ENCODE data around the gene FXYD3.

The FXYD3 gene, protein sequence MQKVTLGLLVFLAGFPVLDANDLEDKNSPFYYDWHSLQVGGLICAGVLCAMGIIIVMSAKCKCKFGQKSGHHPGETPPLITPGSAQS

DNA sequence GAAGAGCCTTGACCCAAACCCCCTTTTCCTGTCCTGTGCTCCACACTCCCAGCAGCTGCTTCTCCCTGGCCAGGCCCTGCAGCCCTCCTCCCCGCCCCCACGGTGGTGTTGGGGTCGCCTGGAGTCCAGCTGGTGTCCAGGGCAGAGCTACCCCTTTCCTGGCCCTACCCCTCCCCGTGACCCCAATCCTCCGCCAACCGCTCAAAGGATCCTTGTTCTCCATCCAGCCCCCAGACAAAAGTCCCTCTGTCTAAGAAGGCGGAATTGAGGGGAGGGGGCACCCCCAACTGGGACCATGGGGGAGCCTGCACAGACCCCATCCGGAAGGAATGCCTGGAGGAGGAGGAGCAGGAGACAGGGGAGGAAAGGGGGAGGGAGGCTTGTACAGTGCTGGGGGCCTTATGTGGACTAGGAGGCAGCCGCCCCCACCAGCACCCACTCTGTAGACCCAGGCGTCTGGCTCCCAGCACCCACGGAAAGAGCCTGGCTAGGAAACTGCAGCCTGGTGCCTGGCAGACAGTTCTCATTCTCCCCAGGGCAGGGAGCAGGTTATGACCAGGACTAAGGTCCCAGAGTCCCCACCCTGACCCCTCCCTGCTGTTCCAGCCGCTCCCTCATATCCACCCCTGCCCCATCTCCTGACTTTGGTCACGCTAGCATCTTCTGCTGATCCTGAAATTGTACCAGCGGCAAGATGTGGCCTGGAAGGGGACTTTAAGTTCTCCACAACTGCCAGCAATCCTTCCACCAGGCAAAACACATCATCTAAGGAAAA lies at the start of gene FXYD3:
FXYD3 (plus strand) TSS at position 647 of the 775 bp plus-strand sequence. CDS start 3,554 bp downstream, outside the sequence.
- DNase-seq (ENCODE audit: low read depth) = no peak

DNA sequence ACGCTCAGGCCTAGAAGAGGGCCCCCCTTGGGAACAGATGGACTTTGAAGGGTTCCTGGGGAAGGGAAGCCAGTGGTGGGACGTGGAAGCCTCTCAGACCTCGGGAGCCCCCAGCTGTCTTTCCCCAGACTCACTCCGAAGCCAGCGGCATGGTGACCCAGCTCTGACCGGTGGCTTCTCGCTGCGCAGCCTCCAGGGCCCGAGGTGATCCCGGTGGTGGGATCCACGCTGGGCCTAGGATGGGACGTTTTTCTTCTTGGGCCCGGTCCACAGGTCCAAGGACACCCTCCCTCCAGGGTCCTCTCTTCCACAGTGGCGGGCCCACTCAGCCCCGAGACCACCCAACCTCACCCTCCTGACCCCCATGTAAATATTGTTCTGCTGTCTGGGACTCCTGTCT lies 49.5 kb upstream of the FXYD3 start:
- DNase-seq (ENCODE audit: low read depth) = no peak

DNA sequence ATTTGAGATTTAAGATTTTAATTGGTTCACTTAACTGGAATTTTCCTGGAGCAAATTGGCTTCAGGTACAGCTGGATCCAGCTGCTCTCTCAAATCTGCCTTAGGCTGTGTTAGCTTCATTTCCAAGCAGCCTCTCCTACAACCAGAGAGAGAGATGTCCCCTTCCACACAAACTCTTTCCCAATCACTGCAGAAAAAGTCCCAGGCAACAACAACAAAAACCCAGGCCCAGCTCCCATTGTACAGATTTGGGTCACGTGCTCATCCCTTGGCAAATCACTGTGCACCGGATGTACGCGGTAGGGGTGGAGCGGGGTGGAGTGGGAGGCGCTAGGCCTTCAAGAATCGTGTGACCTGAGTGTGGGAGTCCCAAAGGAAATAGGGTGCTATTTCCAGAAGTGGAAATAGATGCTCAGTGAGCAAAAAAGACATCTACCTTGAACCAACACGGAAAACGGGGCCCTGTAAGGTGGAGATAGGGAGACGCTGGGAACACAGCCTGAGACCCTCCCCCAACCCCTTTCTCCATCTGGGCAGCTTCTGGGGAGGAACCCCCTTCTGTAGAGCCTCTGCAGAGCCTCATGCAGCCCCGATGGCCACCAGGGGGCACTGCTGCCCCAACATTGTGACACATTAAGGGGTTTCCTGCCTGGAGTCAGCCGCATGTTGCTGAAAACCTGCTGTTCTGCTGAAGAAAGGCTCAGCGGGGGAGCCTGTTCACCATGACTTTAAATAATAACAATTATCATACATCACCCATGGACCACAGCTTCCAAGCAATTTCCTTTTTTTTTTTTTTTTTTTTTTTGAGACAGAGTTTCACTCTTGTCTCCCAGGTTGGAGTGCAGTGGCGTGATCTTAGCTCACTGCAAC lies 48.7 kb upstream of the FXYD3 start:
- DNase-seq (ENCODE audit: low read depth) = peak; percentile 84

DNA sequence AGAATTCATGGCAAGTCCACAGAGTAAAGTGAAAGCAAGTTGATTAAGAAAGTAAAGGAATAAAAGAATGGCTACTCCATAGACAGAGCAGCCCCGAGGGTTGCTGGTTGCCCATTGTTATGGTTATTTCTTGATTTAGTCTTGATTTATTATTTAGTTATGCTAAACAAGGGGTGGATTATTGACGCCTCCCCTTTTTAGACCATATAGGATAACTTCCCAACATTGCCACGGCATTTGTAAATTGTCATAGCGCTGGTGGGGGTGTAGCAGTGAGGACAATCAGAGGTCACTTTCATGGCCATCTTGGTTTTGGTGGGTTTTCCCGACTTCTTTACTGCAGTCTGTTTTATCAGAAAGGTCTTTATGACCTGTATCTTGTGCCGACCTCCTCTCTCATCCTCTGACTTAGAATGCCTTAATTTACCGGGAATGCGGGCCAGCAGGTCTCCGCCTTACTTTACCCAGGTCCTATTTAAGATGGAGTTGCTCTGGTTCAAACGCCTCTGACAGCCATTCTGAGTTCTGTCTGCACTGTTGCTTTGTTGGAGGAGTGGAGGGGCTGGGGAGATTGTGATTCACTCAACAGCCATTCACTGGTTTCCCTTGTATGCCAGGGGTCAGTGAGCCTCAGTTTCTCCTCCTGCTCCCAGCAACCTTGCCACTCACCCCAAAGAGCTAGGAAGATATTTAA lies 46.5 kb upstream of the FXYD3 start:
- DNase-seq (ENCODE audit: low read depth) = no peak

DNA sequence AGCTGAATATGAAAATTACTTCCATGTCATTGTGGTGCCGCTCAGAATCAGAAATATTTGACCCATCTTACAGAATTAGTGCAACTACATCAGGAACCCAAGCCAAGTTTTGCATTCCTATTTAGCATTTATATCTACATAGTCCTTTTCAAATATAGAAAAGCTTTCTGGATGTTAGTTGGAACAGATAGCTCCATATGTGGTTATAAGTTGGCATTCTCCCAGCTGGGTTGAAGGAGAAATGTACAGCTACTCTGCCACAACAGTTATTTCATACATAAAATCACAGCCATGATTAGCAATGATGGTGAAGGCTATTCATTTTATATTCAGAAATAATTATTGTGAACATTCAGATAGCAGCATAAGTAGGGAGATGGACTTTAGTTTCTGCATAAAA lies 45.9 kb upstream of the FXYD3 start:
- DNase-seq (ENCODE audit: low read depth) = no peak

DNA sequence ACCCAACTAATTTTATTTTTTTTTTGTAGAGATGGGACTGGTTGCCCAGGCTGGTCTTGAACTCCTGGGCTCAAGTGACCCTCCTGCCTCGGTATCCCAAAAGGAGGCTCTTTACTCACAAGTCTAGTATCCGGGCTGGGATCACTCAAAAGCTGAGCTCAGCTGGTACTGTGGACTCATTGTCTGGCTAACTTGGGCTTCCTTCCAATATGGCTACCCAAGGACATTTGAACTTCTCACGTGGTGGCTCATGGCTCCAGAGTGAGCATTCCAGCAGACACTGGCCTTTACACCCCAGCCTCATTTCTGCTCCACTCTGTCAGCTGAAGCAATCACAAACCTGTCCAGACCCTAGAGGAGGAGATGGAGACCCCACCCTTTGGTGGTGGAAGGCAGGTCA lies 45.2 kb upstream of the FXYD3 start:
- DNase-seq (ENCODE audit: low read depth) = no peak

DNA sequence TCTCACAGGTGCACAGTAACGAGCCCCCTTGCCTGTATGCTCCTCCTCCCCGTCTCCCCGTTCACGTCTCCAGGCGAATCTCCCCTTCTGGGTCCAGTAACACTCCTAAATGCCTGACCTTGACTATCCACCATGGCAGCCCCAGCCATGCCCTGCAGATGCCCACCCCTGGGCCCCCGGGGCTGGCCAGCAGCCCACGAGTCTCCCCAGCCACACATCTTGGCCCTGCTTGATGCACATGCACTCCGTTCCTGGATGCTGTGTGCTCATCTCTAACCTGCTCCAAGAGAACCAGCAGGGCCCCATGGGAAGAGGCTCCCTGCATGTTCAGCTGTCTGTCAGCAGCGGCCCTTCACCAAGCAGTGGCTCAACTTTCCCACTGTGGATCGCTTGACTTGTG lies 42.1 kb upstream of the FXYD3 start:
- DNase-seq (ENCODE audit: low read depth) = no peak

DNA sequence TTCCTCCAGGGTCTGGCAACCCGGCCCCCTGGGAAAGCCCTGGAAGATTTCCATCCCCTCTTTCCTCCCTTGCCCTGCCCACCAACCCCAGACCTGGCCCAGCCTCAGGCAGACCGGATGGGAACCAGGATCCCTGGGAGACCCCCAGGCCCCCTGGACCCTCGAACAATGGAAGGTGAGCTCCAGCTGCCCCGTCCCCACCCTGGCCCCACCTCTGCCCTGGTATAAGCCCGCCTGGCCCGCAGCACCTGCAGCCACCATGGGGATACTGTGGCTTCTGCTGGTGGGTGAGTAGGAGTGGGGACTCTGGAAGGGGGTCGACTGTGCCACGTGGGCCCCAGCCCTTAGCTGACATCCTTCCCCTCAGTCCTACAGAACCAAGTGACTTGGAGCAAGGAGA lies 41.7 kb upstream of the FXYD3 start:
- DNase-seq (ENCODE audit: low read depth) = no peak

DNA sequence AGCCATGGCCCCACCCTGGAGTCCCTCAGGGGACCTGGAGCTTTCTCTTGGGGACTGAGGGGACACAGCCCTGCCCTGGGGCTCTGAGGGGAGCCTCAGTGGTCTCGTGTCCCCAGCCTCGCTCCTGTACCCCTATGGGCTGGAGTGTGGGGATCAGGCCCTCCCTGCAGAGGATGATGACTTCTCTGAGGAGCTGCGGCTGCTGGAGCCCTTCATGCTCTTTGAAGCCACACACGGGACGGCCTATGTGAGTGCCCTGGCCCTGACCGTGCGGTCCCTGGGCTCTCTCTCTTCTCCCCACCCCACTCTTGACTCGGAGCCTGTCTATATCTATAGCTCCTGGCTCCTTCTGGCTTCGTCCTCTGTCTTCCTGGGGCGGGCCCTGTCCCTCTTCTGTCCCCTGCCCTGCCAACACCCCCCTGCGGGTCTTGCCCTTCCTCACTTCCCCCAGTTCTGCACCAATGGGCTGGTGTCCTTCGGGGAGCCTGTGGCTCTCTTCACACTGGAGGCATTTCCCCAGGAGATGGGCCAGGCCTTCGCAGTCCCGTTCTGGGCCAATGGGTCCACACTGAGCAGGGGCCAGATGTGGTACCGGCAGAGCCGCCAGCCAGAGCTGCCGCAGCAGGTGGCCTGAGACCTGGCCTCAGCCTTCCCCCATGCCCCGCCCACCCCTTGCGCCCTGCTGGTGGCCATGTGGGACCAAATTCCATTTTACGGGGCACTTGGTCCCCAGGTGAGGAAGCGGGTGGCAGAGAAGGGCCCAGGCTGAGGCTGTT lies 41.0 kb upstream of the FXYD3 start:
- no peak for DNase-seq (ENCODE audit: low read depth)

DNA sequence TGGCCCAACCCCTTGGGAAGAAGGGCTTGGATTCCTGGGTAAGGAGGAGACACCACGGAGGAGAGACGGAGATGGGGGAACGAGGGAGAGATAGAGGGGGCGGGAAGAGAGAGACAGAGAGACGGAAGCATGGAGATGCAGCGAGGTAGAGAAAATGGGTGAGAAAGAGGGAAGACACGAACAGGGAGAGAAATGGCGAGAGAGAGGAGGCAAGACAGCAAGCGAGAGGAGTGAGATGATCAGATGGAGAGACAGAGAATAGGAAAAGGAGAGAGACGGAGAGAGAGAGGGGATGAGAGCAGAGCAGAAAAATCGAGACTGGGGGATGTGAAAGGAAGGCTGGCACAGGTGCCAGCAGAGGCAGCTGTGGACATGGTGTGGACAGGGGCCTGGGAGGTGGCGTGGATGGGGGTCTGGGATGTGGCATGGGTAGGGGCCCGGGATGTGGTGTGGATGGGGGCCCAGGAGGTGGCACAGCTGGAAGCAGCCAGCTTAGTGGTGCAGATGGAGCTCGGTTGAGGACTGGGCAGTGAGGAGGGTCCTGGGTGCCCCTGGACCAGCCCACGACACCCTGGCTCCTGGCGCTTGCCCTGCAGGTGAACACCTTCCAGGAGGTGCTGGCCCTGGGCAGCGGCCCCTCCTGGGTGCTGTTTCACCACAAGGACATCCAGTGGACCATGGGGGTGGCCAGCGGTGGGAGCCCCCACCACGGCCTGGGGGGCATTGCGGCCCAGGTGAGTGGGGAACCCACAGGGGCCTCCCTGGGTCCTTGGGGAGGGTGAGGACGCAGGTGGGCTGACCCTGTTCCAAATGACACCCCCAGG lies 40.2 kb upstream of the FXYD3 start:
- no peak for DNase-seq (ENCODE audit: low read depth)

DNA sequence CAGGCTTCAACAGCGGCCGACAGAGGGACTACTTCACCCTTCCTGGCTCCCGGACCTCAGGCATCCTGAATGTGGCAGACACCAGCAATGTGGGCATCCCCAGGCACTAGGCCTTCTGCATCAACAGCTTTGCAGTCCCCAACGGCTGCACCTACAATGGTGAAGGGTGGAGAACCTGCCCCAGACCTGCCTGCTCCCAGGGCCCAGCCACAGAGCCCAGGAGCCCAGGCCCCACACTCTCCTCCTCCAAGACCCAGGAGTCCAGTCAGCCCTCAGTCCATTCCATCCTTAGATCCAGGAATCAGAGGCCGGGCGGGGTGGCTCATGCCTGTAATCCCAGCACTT lies 39.6 kb upstream of the FXYD3 start:
- no peak for DNase-seq (ENCODE audit: low read depth)

DNA sequence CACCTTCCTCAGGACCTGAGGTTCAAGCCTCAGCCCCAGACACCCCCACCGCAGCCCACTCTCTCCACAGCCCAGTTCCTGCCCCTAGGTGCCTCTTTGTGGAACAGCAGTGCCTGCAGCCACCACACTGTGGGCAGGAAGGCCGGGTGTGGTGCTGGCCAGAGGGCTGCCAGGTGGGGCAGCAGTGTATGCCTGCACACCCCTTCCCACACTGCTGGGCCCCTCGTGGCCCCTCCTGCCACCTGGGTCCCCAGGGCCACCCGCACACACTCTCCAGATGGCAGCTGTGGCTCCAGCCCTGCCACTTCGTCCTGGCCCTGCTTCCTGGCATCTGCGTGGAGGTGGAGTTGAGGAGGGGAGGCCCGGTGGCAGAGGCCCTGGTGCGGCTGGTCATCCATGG lies 39.0 kb upstream of the FXYD3 start:
- no peak for DNase-seq (ENCODE audit: low read depth)

DNA sequence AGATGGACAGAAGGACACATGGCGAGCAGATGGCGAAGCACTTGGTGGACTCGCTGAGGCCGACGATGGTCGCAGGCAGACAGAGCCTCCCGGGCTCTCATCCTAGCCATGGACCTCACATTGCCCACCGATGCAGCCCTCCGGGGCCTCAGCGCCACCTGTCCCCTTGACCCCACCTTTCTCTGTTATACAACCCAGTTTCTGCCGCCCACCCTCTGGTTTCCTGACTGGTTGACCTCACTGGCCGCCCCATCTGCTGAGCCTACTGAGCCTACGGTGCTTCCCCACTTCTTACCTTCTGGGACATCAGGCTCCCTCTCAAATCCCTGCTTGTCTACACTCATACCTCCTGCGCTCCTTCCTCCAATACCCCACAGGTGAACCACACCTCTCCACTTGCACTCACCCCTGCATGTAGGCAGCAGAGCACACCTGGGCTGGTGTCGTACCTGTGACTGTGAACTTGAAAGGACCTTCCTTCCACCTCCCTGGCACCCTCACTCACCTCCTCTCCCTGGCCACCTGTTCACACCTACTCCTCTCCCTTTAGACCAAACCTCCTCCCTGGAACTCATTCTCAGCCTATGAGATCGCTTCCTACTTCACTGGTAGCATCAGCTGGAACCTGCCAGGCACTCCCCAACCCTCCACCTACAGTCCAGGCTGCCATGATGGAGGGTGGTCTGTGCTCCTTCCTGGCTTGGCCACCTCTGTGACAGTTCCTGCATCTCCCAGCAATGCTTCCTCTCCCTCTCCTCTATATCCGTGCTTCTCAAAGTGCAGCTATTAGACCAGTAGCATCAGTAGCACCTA lies 38.0 kb upstream of the FXYD3 start:
- no peak for DNase-seq (ENCODE audit: low read depth)

DNA sequence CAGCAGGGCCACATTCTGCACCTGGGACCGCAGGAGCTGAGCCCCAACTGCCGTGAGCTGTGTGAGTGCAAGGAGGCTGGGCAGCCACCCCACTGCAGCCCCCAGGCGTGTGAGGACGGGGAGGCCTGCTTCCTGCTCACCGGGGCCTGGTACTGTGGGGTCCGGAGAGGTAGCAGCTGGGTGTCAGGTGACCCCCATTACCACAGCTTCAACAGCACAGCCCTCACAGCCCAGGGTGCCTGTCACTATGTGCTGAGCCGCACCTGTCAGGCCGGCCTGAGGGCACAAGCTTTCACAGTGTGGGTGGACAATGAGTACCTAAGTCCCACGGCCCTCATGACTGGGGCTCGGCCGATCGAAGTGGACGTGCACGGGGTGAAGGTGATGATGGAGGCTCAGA lies 35.8 kb upstream of the FXYD3 start:
- DNase-seq (ENCODE audit: low read depth) = no peak

DNA sequence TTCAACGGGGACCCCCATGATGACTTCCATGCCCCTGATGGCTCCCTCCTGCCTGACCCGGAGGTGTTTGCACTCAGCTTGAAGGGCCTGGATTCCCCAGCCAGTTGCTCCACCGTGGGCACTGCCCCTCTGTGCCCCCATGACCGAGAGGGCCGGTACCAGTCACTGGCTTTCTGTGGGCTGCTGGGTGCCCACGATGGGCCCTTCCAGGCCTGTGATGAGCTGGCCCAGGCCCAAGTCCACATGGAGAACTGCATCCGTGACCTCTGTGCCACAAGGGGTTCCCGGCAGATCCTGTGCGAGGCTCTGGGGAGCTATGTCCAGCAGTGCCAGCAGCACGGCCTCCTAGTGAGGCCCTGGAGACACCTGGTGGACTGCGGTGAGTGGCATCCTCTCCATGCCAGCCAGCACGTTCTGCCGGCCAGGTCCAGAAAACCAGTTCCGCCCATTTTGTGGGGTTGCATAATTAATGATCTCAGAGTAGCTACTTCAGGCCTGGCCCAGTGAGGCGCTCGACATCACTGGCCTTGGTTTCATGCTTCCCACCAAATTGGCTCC lies 34.9 kb upstream of the FXYD3 start:
- DNase-seq (ENCODE audit: low read depth) = no peak

DNA sequence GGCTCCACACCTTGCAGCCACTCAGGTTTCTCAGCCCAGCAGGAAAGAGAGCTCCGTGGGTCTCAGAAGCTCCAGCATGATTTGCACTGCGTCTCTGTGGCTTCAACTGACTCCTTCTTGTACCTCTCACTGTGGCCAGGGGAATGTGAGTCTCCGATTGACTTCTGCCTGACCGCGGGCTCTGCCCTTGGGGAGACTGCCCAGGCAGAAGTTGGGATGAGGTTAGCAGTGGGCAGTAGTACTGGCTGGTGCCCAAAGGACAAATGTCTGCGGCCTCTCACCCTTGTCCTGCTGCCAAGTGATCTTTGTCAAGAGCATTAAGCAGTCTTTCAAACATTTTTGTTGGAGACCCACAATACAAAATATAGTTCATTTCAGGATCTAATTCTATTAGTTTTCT lies 34.4 kb upstream of the FXYD3 start:
- DNase-seq (ENCODE audit: low read depth) = no peak

DNA sequence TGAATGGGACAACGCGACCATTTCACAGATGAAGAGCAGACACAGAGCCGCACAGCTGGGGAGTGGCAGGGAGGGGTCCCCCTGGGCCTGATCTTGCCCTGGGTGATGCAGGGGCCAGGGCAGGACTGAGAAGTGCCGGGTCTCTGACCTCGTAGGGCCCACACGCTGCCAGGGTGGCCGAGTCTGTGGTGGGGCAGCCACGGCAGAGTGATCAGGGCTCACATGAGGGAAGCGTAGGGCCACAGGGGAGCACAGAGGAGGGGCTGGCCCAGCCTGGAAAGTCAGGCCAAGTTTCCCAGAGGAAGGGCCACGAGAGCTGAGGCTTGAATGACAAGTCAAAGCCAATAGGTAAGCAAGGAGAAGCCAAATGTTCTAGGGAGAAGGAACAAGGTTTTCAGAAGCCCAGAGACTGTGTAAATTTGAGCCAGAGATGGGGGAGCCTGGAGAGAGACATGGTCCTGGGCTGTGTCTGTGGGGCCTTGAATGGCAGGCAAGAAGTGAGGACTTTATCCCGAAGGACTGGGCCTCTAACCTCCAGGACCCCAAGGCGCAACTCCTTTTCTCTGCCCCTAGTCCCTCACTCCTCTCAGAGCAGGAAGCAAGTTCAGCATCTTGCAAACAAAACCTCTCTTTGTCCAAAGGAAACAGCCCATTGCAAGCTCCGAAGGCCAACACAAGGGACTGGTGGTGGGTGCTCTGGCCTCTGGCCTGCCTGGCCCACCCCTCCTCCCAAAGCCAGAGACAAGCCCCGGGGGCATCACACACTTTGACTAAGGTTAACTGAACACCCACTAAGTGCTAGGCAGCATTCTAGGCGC lies 31.7 kb upstream of the FXYD3 start:
- no peak for DNase-seq (ENCODE audit: low read depth)

DNA sequence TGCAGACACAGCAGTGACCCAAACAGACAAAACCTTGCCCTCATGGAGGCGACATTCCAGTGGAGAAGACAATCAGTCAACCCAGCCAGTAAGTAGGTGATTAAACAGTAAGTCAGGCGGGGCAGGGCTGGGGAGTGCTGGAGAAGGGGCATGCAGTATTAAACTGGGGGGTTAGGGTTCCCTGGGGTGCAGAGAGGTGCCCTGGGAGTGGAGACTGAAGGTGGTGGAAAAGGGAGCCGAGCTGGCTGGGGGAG lies 31.2 kb upstream of the FXYD3 start:
- DNase-seq (ENCODE audit: low read depth) = no peak

DNA sequence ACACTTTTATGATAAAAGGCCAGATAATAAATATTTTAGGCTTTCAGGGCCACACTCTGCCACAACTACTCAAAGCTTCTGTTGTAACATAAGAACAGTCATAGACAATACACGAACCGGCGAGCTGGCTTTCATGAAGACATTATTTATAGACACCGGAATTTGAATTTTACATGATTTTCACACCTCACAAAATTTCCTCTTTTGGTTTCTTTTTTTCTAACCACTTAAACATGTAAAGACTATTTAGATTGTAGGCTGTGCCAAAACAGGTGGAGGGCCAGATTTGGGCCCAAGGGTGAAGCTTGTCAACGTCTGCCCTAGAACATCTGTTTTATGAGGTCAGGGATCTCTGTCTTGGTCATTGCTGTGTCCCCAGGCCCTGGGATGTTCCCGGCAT lies 29.7 kb upstream of the FXYD3 start:
- DNase-seq (ENCODE audit: low read depth) = no peak

All from activated T-cell treated with anti-CD3 and anti-CD28 coated beads for 24 hours (primary cell).